Measurements from ENCODE around the gene LAP3.

GRCh38 chr4:17561195-17561909 is 15.6 kb upstream of the LAP3 start:
- TF ChIP-seq POLR2A (IDR thresholded peaks at IDR 0.05; ENCODE audit: low read length), result no peak
- no peak for TF ChIP-seq GATA1 (IDR thresholded peaks at IDR 0.05; ENCODE audit: low read depth, low read length)

All from erythroblast (primary cell).